Stimulated activated CD4-positive, alpha-beta T cell treated with anti-CD3 and anti-CD28 coated beads, Interleukin-12 subunit alpha, Interleukin-12 subunit beta, amount 100 ng/mL, for 48 hours (primary cell): ENCODE results near the gene CAMK2A.
"Not testable (repeated sequence)": the region's sequence is repeated elsewhere in the genome, so short reads cannot be mapped to it uniquely, and the experiment has no call there.

Experiments
- DNase-seq, 3 donors: peaks; one replicate each; pipeline ENCODE4 v3.0.0-alpha.2; 2020; ENCODE audit warnings: low read depth in 2 of 3, low spot score in 1 of 3

Gene CAMK2A

DNA sequence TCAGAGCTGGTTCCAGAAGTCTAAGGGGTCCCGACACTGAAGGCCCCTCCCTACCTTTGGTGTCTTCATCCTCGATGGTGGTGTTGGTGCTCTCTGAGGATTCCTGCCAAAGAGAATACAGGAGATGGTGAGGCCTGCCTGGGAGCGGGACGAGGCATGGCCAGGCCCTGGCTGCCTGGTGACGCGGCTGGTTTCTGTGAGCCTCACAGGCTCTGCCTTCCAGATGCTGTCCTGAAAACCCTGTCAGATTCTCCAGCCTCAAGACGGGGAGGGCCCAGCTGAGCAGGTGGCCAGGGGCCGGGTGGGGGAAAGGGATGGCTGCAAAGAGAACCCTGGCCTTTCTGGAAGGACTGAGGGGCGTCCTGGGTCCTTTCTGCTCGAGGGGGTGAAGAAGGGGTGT is 50.9 kb downstream of the CAMK2A start:
- DNase-seq, result no peak

GRCh38 chr5:150236981-150237754 is 52.4 kb downstream of the CAMK2A start:
- no peak for DNase-seq

DNA sequence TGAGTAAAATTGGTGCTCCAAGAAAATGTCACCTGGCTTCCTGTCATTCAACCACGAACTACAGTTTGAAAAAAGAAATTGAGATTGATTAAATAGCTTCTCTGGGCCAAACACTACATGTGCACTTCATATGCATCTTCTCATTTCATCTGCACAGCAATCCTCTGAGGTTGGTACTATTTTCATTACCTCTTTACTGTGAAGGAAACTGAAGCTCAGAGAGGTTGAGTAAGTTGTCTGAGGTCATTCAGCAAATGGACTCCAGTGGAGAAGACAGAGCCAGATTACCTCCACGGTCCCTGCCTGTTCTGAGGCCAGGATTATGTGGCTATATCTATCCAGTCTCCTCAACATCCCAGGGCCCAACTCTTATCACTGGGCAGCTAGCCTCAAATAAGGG is 53.3 kb downstream of the CAMK2A start:
- DNase-seq, result no peak

GRCh38 chr5:150235500-150235854 is 54.1 kb downstream of the CAMK2A start:
- DNase-seq, result no peak

DNA sequence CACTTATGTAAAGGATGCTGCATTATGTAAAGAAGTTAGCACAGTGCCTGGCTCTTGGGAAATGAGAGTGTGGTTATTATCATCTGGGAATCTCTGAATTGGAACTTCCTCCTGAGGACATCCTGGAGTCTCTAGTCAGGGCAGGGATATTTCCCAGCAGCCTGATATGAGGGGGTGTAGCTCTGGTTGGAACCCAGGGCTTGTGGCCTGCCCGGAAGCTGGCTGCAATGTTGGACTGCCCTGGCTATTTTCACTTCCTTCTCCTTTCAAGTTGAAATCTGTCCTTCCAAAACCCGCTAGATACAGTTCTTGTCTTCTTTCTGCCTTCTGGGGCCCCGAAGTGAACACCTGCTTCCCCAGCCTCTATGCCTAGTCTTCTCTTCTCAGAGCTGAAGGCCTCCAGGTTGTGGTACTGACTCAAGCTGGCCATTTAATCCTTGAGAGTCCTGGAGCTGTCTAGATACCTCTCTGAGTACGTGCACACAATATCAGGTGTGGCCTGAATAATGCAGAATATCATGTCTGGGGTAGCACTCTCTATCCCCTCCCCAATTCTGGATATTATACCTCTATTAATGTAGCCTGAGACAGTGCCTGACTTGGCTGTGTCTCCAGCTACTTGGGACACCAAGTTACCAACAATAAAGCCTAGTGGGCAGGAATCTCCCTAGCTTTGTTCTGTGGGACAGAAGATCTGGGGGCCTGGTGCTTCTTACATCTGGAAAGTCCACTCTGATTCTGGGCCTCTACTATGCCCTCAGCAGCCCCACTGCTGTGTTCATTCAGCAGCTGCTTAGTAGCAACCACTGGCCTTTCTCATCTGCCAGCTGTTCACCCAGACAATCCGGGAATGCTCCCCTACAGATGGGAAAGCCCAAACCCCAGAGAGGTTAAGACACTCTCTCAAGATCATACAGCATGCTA is 54.7 kb downstream of the CAMK2A start:
- DNase-seq, result no peak

GRCh38 chr5:150233706-150234105 is 55.9 kb downstream of the CAMK2A start:
- not testable (repeated sequence) for DNase-seq

DNA sequence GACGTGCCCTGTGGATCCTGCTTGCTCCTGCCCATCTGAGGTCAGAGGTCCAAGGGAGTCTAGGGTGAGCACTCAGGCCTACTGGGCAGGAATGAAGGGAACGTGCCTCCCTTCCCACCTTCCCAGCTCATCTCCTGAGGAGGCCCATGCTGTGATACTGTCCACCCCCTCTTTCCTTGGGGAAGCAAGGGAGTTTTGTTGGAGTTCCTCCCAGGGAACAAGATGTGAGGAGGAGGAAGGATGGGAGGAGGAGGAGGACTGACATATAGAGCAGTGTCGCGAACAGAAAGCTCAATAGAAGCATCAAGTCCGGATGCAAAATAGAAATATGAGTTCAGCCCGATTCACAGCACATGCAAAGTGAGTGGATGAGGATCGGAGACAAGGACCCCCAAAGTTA is 58.7 kb downstream of the CAMK2A start:
- no peak for DNase-seq

GRCh38 chr5:150229571-150229970 is 60.0 kb downstream of the CAMK2A start:
- no peak for DNase-seq

- no peak for DNase-seq
Measured at GRCh38 chr5:150227606-150228273, 61.8 kb downstream of the CAMK2A start.

DNA sequence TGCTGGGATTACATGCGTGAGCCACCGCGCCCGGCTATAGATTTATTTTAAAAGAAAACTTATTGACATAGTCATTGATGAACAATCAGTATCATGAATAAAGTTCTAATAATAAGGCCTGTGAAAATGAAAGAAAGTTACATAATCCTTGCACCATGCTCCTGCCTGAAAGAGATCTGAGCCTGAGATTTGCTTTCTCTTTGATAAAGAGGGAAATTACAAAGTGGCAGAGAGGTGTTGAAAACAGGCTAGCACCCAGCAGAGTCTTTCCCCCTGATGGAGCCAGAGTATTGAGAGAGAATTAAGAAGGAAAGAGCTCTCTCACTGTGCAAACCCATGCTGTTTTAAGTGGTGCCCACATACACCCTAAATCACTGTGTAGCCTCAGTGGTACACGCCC is 62.5 kb downstream of the CAMK2A start:
- no peak for DNase-seq

- DNase-seq, result no peak
Measured at GRCh38 chr5:150224483-150225027, 65.0 kb downstream of the CAMK2A start.

GRCh38 chr5:150223474-150223873 is 66.1 kb downstream of the CAMK2A start:
- DNase-seq, result no peak

DNA sequence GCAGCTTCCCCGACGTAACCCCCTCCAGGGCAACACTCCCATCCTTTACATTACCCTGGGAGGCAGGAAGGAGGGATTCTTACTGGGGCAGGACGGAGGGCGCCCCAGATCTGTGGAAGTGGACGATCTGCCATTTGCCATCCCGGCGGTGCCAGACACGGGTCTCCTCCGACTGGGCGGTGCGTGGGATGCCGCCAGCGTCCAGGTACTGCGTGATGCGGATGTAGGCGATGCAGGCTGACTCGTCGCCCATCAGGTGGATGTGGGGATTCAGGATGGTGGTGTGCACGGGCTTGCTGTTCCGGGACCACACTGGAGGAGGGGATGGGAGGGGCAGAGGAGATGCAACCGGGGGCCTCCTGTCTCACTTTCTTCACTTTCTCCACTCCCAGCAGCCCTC is 66.7 kb downstream of the CAMK2A start:
- DNase-seq, result no peak

GRCh38 chr5:150221471-150221870 is 68.1 kb downstream of the CAMK2A start:
- no peak for DNase-seq

DNA sequence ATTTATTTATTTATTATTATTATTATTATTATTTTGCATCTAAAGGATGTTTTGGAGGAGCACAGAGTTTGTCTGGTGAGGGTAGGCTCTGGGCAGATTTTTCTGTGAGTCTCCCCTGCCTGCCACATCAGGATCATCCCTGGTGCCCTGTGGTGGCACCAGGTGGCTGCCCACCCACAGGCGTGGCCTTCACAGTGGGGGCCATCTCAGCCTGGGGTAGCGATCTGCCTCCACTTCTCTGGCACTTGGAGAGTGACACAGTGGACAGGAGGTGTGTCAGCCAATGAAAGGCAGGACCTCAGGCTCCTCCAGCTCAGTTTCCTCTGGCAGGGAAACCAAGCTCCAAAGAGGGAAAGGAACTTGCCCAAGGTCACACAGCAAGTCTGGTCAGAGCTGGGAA is 69.7 kb downstream of the CAMK2A start:
- DNase-seq, result no peak

DNA sequence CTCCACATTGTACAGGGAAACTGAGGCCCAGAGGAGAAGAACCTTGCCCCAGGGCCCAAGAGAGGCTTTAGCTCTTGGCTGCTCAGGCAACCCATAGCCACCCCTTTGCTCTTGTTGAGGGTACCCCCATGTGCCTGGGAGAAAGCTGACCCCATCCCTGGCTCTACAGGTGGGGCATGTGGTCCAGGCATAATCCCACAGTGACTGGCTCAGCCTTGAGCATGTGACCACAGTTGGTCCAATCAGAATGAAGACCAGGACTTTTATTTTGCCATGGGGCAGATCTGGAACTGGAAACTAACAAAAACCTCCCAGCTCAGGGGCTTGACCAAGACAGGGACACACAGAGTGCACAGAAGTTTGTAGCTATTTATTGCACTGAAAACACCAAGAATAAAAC is 70.4 kb downstream of the CAMK2A start:
- DNase-seq, result no peak

GRCh38 chr5:150218693-150219035 is 70.9 kb downstream of the CAMK2A start:
- DNase-seq, result no peak

- peak; percentile 67 to 89 (median 71) for DNase-seq
Measured at GRCh38 chr5:150217873-150218692, 71.5 kb downstream of the CAMK2A start.

DNA sequence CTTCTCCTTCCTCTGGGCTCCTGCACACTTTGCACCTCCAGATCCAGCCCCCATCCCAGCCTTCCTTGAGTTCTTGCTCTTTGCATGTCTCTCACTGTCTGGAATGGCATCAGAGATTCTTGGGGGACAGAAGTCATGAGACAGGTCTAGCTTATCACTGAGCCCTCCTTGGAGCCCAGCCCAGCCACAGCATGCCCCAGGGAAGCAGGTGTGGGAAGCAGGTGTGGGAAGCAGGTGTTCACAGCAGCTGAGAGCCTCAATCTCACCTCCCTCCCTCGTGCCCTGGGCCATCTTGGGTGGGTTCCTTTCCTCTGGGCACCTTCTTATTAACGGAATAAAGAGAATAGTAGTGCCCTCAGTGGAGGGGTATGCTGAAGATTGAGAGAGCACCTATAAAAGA is 72.5 kb downstream of the CAMK2A start:
- DNase-seq, result no peak

GRCh38 chr5:150215979-150216944 is 73.3 kb downstream of the CAMK2A start:
- DNase-seq, result no peak
